HepG2 (cell line): ENCODE results near the gene CNTD1. TPM values are rescaled to one million over a fixed set of nuclear protein-coding genes. Genes with fewer than 3 reads are reported as not detected.

Source experiments
- AKAP8 ChIP-seq: sonication (generic); formaldehyde crosslinking; IDR thresholded peaks from 2 replicates; pipeline ENCODE4 v1.5.1; 2020; ENCODE audit warnings: mild to moderate bottlenecking, missing genetic modification reagents
- ISX ChIP-seq: sonication (generic); formaldehyde crosslinking; conservative IDR thresholded peaks from 2 replicates; pipeline ENCODE4 v1.5.0; 2020; ENCODE audit warnings: missing genetic modification reagents
- KDM6A ChIP-seq: IDR thresholded peaks from 2 replicates; pipeline ENCODE4 v1.6.1; 2016; ENCODE audit warnings: low read depth
- MTA1 ChIP-seq: sonication (generic); formaldehyde crosslinking; IDR thresholded peaks from 2 replicates; pipeline ENCODE4 v1.4.0; 2020; ENCODE audit warnings: missing genetic modification reagents, mild to moderate bottlenecking, borderline replicate concordance
- PCBP1 ChIP-seq: fragments of 200-400 bp; formaldehyde crosslinking; IDR thresholded peaks from 2 replicates; pipeline ENCODE4 v1.6.1; 2017; ENCODE audit warnings: mild to moderate bottlenecking, low read depth, low read length, borderline replicate concordance
- STAG1 ChIP-seq: sonication (generic); formaldehyde crosslinking; IDR thresholded peaks from 2 replicates; pipeline ENCODE4 v1.4.0; 2020; ENCODE audit warnings: missing genetic modification reagents
- THAP11 ChIP-seq: IDR thresholded peaks from 2 replicates; pipeline ENCODE4 v1.6.1; 2016; ENCODE audit warnings: missing biosample characterization, missing genetic modification reagents
- ZBTB8A ChIP-seq: sonication (generic); formaldehyde crosslinking; IDR thresholded peaks from 2 replicates; pipeline ENCODE4 v1.4.0; 2020; ENCODE audit warnings: mild to moderate bottlenecking, low read depth, missing genetic modification reagents, borderline replicate concordance
- ZNF143 ChIP-seq: sonication (generic); formaldehyde crosslinking; IDR thresholded peaks from 2 replicates; pipeline ENCODE4 v1.4.0; 2020; ENCODE audit warnings: missing genetic modification reagents
- ZNF17 ChIP-seq: sonication (generic); formaldehyde crosslinking; IDR thresholded peaks from 2 replicates; pipeline ENCODE4 v1.5.0; 2020; ENCODE audit warnings: mild to moderate bottlenecking, missing genetic modification reagents
- ZNF556 ChIP-seq: sonication (generic); formaldehyde crosslinking; IDR thresholded peaks from 2 replicates; pipeline ENCODE4 v1.4.0; 2020; ENCODE audit warnings: mild to moderate bottlenecking, missing genetic modification reagents, borderline replicate concordance
- ZNF557 ChIP-seq: sonication (generic); formaldehyde crosslinking; IDR thresholded peaks from 2 replicates; pipeline ENCODE4 v1.4.0; 2020; ENCODE audit warnings: missing genetic modification reagents
- ZNF564 ChIP-seq: sonication (generic); formaldehyde crosslinking; IDR thresholded peaks from 2 replicates; pipeline ENCODE4 v1.8.1; 2023; ENCODE audit warnings: mild to moderate bottlenecking, missing genetic modification reagents
- polyA plus RNA-seq, 8 experiments: library from polyadenylated mRNA; depleted of rRNA in 3 of 8; stranded (reverse) in 7 of 8; unstranded in 1 of 8; fragments of >200 nt; fragmentation: Illumina TruSeq in 4 of 8; extraction: Trizol in 4 of 8; gene quantifications; 2 replicates each; pipeline versions ENCODE4 v1.2.1 to v1.2.3, GENCODE V29; 2011 to 2016; ENCODE audit warnings: low read depth in 4 of 8, missing spikeins in 1 of 8, mixed read lengths in 1 of 8; ENCODE audit not compliant: insufficient read depth in 1 of 8
- total RNA-seq, 5 experiments: library from RNA; depleted of rRNA; stranded (reverse); fragments of >200 nt; fragmentation: Illumina TruSeq; extraction: Trizol; gene quantifications; 2 replicates each; pipeline ENCODE4 v1.2.3, GENCODE V29; 2016; ENCODE audit warnings: low read depth in 1 of 5
- TF ChIP-seq, protein P1 (sequence below), 2 experiments: sonication (generic) in 1 of 2; formaldehyde crosslinking in 1 of 2; IDR thresholded peaks; 2 replicates each; pipeline versions ENCODE4 v1.4.0 to v1.6.1; 2016 to 2020; ENCODE audit warnings: borderline replicate concordance in 1 of 2, low read depth in 1 of 2, mild to moderate bottlenecking in 1 of 2, missing genetic modification reagents in 1 of 2
- TF ChIP-seq, protein P2 (sequence below): sonication (generic); formaldehyde crosslinking; IDR thresholded peaks from 2 replicates; pipeline ENCODE4 v1.4.0; 2020; ENCODE audit warnings: mild to moderate bottlenecking, missing genetic modification reagents

CNTD1 gene
- total and polyA plus RNA-seq, 2 of the 13 experiments (the other 11 are each of a cell fraction or from before 2014, with no cell fraction given), result 0.11 to 0.15 TPM

DNA sequence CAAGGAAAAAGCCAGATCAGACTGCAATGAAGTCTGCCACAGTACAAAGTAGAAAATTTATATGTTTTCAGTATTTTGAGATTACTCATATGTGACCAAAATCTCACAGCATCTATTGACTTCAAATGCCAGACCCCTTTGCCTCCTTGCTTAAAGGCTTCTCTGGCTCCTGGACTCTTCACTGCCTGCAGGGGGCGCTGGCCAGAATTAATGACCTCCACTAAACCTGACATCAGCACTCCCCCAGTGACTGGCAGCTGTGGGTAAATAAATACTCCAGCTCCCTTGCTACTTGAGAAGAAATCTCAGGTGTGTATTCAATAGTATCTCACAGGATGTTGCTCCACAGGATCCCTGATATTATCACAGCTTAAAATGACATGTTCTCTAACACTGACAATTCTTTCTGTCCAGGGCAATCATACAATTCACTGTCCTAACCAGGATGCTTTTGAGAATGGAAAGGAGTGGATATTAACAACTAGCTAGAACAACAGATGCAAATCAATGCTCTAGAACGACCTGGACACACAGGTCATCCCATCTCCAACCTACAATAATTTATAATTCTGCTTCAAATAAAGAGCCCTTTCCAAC is 21.4 kb downstream of the CNTD1 start (continued):
- TF ChIP-seq, protein P1, sequence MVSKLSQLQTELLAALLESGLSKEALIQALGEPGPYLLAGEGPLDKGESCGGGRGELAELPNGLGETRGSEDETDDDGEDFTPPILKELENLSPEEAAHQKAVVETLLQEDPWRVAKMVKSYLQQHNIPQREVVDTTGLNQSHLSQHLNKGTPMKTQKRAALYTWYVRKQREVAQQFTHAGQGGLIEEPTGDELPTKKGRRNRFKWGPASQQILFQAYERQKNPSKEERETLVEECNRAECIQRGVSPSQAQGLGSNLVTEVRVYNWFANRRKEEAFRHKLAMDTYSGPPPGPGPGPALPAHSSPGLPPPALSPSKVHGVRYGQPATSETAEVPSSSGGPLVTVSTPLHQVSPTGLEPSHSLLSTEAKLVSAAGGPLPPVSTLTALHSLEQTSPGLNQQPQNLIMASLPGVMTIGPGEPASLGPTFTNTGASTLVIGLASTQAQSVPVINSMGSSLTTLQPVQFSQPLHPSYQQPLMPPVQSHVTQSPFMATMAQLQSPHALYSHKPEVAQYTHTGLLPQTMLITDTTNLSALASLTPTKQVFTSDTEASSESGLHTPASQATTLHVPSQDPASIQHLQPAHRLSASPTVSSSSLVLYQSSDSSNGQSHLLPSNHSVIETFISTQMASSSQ (IDR thresholded peaks at IDR 0.05; ENCODE audit: low read depth), result no peak
- TF ChIP-seq, protein P1 (CRISPR knock-in tag; IDR thresholded peaks at IDR 0.05; ENCODE audit: borderline replicate concordance), result no peak
- TF ChIP-seq AKAP8 (CRISPR knock-in tag) (no peak), ZNF143 (CRISPR knock-in tag) (no peak), PCBP1 (no peak), ZNF557 (CRISPR knock-in tag) (no peak), ZNF17 (CRISPR knock-in tag) (no peak), ZNF556 (CRISPR knock-in tag) (no peak), STAG1 (CRISPR knock-in tag) (peak; percentile 71), THAP11 (CRISPR knock-in tag) (peak; percentile 65; the same call in 1 of the 2 replicates), ISX (no peak), ZNF564 (CRISPR knock-in tag) (no peak), KDM6A (CRISPR knock-in tag) (no peak), ZBTB8A (CRISPR knock-in tag) (no peak), MTA1 (CRISPR knock-in tag) (no peak)
- TF ChIP-seq, protein P2, sequence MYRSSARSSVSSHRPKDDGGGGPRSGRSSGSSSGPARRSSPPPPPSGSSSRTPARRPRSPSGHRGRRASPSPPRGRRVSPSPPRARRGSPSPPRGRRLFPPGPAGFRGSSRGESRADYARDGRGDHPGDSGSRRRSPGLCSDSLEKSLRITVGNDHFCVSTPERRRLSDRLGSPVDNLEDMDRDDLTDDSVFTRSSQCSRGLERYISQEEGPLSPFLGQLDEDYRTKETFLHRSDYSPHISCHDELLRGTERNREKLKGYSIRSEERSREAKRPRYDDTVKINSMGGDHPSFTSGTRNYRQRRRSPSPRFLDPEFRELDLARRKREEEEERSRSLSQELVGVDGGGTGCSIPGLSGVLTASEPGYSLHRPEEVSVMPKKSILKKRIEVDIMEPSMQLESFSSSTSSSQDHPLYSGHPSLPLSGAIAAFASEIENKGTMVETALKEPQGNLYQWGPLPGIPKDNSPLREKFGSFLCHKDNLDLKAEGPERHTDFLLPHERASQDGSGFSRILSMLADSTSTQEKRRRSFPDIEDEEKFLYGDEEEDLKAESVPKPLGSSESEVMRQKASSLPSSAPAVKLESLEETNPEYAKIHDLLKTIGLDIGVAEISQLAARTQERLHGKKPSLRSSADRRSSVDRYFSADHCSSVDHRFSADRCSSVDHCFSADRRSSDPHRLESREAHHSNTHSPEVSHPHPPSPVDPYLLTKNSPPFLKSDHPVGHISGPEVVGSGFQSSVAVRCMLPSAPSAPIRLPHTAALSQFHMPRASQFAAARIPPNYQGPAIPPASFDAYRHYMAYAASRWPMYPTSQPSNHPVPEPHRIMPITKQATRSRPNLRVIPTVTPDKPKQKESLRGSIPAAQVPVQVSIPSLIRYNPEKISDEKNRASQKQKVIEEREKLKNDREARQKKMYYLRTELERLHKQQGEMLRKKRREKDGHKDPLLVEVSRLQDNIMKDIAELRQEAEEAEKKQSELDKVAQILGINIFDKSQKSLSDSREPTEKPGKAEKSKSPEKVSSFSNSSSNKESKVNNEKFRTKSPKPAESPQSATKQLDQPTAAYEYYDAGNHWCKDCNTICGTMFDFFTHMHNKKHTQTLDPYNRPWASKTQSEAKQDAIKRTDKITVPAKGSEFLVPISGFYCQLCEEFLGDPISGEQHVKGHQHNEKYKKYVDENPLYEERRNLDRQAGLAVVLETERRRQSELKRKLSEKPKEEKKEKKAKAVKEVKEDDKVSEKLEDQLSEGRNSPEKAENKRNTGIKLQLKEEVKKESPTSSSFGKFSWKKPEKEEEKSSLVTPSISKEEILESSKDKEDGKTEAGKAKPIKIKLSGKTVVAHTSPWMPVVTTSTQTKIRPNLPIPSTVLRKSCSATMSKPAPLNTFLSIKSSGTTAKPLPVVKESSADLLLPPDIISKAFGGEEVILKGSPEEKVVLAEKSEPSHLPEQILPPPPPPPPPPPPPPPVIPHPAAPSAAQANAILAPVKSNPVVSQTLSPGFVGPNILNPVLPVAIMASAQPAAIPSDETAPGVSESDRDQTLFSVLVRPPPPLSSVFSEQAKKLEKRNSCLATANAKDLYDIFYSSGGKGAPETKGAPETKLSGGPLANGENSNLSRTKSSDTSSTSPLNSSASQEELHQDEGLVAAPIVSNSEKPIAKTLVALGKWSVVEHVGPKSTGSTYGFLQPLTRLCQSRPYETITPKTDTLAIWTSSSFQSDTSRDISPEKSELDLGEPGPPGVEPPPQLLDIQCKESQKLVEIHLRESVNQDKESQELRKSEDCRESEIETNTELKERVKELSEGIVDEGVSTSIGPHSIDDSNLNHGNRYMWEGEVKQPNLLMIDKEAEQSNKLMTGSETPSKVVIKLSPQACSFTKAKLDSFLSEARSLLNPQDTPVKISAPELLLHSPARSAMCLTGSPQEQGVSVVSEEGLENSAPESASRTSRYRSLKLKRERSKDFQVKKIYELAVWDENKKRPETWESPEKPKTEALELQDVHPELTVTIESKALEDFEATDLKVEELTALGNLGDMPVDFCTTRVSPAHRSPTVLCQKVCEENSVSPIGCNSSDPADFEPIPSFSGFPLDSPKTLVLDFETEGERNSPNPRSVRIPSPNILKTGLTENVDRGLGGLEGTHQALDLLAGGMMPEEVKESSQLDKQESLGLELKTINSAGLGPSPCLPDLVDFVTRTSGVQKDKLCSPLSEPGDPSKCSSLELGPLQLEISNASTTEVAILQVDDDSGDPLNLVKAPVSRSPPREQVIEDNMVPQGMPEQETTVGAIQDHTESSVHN, result no peak
